ENCODE data around the gene DPH7. TPM values are rescaled to one million over a fixed set of nuclear protein-coding genes. Genes with fewer than 3 reads are reported as not detected.
A peak's percentile ranks its signal among the peaks of the same experiment; 100 is the strongest.
"Not testable (repeated sequence)": the region's sequence is repeated elsewhere in the genome, so short reads cannot be mapped to it uniquely, and the experiment has no call there.

DPH7 gene
- total RNA-seq, 3 donors from 2014 or later (not counting 1 experiment from before 2014, with no cell fraction given): 39.5 to 51.0 (median 48.5) TPM

- no peaks in the 10 kb centered on the region for H3K9me3 ChIP-seq (ENCODE audit: control insufficient read depth, insufficient read depth, low read length)
- Mint-ChIP-seq H3K27me3 (ENCODE audit: low read depth in 2 of 2) (no peaks in the 10 kb centered on the region), H3K4me3 (no peak overlapping the region), H3K36me3 (no peaks in the 10 kb centered on the region), H3K9me3 (no peaks in the 10 kb centered on the region), H3K4me1 (peaks cover 19 to 20% of the 10 kb centered on the region in 2 donors), H3K27ac (peak overlapping the region in 1 of 2 donors; percentile 57)
- no peak overlapping the region for H3K27ac ChIP-seq (ENCODE audit: low read length)
- peaks cover 16% of the 10 kb centered on the region for H3K4me1 ChIP-seq (ENCODE audit: control insufficient read depth, insufficient read depth, low read length)
- ATAC-seq (no peak), DNase-seq (no peak)
- no peaks in the 10 kb centered on the region for H3K36me3 ChIP-seq (ENCODE audit: control insufficient read depth, insufficient read depth, low read length)
- no peak overlapping the region for H3K4me3 ChIP-seq (ENCODE audit: low read length)
- no peaks in the 10 kb centered on the region for H3K27me3 ChIP-seq (ENCODE audit: control insufficient read depth, insufficient read depth, low read length)
- intact Hi-C loops (cut with micrococcal nuclease): no loop called here
- TF ChIP-seq CTCF (IDR thresholded peaks at IDR 0.05): no peak
Measured at GRCh38 chr9:137535120-137535428, 43.7 kb downstream of the DPH7 start.

GRCh38 chr9:137534256-137535119, 44.2 kb downstream of the DPH7 start:
- Histone ChIP-seq H3K4me3 (ENCODE audit: low read length) (no peak overlapping the region), H3K27me3 (ENCODE audit: control insufficient read depth, insufficient read depth, low read length) (no peaks in the 10 kb centered on the region), H3K27ac (ENCODE audit: low read length) (no peak overlapping the region), H3K9me3 (ENCODE audit: control insufficient read depth, insufficient read depth, low read length) (no peaks in the 10 kb centered on the region), H3K4me1 (ENCODE audit: control insufficient read depth, insufficient read depth, low read length) (peaks cover 16% of the 10 kb centered on the region), H3K36me3 (ENCODE audit: control insufficient read depth, insufficient read depth, low read length) (no peaks in the 10 kb centered on the region)
- Mint-ChIP-seq H3K4me1 (peaks cover 19 to 20% of the 10 kb centered on the region in 2 donors), H3K36me3 (no peaks in the 10 kb centered on the region), H3K27ac (peak overlapping the region in 1 of 2 donors; percentile 57), H3K27me3 (ENCODE audit: low read depth in 2 of 2) (no peaks in the 10 kb centered on the region), H3K9me3 (no peaks in the 10 kb centered on the region), H3K4me3 (no peak overlapping the region)
- peak in 1 of 2 donors; percentile 59 for DNase-seq
- ATAC-seq: peak; percentile 46 to 78 (median 67)
- TF ChIP-seq CTCF (IDR thresholded peaks at IDR 0.05): peak; percentile 55
- intact Hi-C loops (cut with micrococcal nuclease): no loop called here
- 57% methylated on average over 19 of the region's 19 CpGs for WGBS (ENCODE audit: insufficient coverage)

GRCh38 chr9:137532891-137533468, 45.7 kb downstream of the DPH7 start:
- H3K27me3 Mint-ChIP-seq (ENCODE audit: low read depth in 2 of 2); H3K4me3 Mint-ChIP-seq; H3K36me3 Mint-ChIP-seq; ATAC-seq; H3K27ac ChIP-seq (ENCODE audit: low read length); H3K9me3 Mint-ChIP-seq; H3K4me3 ChIP-seq (ENCODE audit: low read length); H3K27ac Mint-ChIP-seq; H3K36me3 ChIP-seq (ENCODE audit: control insufficient read depth, insufficient read depth, low read length); H3K9me3 ChIP-seq (ENCODE audit: control insufficient read depth, insufficient read depth, low read length); DNase-seq; H3K27me3 ChIP-seq (ENCODE audit: control insufficient read depth, insufficient read depth, low read length); intact Hi-C loops (cut with micrococcal nuclease): not testable (repeated sequence)
- 88% methylated on average over 10 of the region's 10 CpGs for WGBS (ENCODE audit: insufficient coverage)
- H3K4me1 ChIP-seq (ENCODE audit: control insufficient read depth, insufficient read depth, low read length): peaks cover 16% of the 10 kb centered on the region
- peaks cover 19 to 20% of the 10 kb centered on the region in 2 donors for H3K4me1 Mint-ChIP-seq

- H3K27me3 ChIP-seq (ENCODE audit: control insufficient read depth, insufficient read depth, low read length): no peaks in the 10 kb centered on the region
- no peak overlapping the region for H3K4me3 ChIP-seq (ENCODE audit: low read length)
- TF ChIP-seq CTCF (IDR thresholded peaks at IDR 0.05): no peak
Measured at GRCh38 chr9:137531099-137531765, 47.5 kb downstream of the DPH7 start.

More at GRCh38 chr9:137531099-137531765, 47.5 kb downstream of the DPH7 start:
- no peak for ATAC-seq
- WGBS (ENCODE audit: insufficient coverage): 29% methylated on average over 14 of the region's 17 CpGs
- H3K4me1 ChIP-seq (ENCODE audit: control insufficient read depth, insufficient read depth, low read length): peaks cover 8% of the 10 kb centered on the region
- no peak for DNase-seq
- Mint-ChIP-seq H3K27ac (no peak overlapping the region), H3K27me3 (ENCODE audit: low read depth in 2 of 2) (no peaks in the 10 kb centered on the region), H3K9me3 (no peaks in the 10 kb centered on the region), H3K36me3 (no peaks in the 10 kb centered on the region), H3K4me3 (no peak overlapping the region), H3K4me1 (peaks cover 11 to 14% of the 10 kb centered on the region in 2 donors)
- no peak overlapping the region for H3K27ac ChIP-seq (ENCODE audit: low read length)
- no peaks in the 10 kb centered on the region for H3K9me3 ChIP-seq (ENCODE audit: control insufficient read depth, insufficient read depth, low read length)
- intact Hi-C loops (cut with micrococcal nuclease): no loop called here
- H3K36me3 ChIP-seq (ENCODE audit: control insufficient read depth, insufficient read depth, low read length): no peaks in the 10 kb centered on the region
